GM12872 (cell line): ENCODE measurements around the gene DUSP14.

ENCODE experiments used
- CTCF ChIP-seq: IDR thresholded peaks from 3 replicates; pipeline ENCODE4 v1.5.1; 2011; ENCODE audit warnings: low read depth, mild to moderate bottlenecking, low read length, moderate library complexity; ENCODE audit not compliant: insufficient read depth

The DUSP14 gene

GRCh38 chr17:37538981-37539659, 49.4 kb downstream of the DUSP14 start:
- TF ChIP-seq CTCF = no peak

GRCh38 chr17:37541880-37542660, 52.4 kb downstream of the DUSP14 start:
- TF ChIP-seq CTCF = no peak

- no peak for TF ChIP-seq CTCF
These were observed 54.0 kb downstream of the DUSP14 start for GRCh38 chr17:37543637-37544052.

GRCh38 chr17:37545486-37545885, 55.8 kb downstream of the DUSP14 start:
- no peak for TF ChIP-seq CTCF

GRCh38 chr17:37546302-37546701, 56.6 kb downstream of the DUSP14 start:
- no peak for TF ChIP-seq CTCF

GRCh38 chr17:37547986-37548385, 58.3 kb downstream of the DUSP14 start:
- no peak for TF ChIP-seq CTCF

GRCh38 chr17:37551788-37552187, 62.1 kb downstream of the DUSP14 start:
- no peak for TF ChIP-seq CTCF
